ENCODE results near the gene KIF16B.

The KIF16B gene

DNA sequence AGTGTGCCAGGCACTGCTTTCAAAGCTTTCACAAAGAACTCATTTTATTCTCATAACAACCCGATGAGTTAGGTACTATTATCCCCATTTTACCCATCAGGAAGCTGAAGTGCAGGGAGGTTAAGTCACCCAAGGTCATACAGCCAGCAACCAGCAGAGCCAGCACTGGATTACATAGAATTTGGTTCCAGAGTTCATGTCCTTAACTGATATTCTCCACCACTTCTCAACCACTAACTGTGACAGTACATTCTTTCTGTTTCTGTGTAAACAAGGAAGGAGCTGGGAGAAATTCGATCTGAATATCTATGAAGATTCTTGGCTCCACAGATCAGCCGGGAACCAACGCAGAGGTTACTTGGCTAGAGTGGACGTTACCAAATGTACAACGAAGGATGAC is 98.0 kb downstream of the KIF16B start:
- peak overlapping the region; percentile 54 for H3K27ac ChIP-seq
- TF ChIP-seq, protein P1, sequence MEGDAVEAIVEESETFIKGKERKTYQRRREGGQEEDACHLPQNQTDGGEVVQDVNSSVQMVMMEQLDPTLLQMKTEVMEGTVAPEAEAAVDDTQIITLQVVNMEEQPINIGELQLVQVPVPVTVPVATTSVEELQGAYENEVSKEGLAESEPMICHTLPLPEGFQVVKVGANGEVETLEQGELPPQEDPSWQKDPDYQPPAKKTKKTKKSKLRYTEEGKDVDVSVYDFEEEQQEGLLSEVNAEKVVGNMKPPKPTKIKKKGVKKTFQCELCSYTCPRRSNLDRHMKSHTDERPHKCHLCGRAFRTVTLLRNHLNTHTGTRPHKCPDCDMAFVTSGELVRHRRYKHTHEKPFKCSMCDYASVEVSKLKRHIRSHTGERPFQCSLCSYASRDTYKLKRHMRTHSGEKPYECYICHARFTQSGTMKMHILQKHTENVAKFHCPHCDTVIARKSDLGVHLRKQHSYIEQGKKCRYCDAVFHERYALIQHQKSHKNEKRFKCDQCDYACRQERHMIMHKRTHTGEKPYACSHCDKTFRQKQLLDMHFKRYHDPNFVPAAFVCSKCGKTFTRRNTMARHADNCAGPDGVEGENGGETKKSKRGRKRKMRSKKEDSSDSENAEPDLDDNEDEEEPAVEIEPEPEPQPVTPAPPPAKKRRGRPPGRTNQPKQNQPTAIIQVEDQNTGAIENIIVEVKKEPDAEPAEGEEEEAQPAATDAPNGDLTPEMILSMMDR (conservative IDR thresholded peaks at IDR 0.05), result no peak

DNA sequence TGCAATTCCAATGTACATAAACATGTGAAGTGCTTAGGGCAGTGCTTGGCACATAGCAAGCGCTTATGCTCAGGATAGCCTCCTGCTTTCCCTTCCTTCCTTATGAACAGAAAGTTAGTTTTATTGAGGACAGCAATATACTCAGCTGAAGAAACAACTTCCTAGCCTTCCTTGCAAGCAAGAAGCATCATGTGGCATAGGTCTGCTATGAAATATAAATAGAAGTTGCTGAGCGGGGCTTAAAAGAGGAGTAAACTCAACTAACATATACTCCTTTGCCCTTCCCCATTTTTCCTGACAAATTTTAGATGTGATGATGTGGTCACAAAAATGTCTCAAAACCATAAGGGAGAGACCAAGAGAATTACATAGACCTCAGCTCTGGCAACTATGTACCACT is 98.9 kb downstream of the KIF16B start:
- peak overlapping the region; percentile 54 for H3K27ac ChIP-seq
- TF ChIP-seq, protein P1 (conservative IDR thresholded peaks at IDR 0.05), result no peak

- TF ChIP-seq, protein P1 (conservative IDR thresholded peaks at IDR 0.05), result no peak
- H3K27ac ChIP-seq, result no peak overlapping the region
Observed at GRCh38 chr20:16472045-16472872, 101.0 kb downstream of the KIF16B start.

- H3K27ac ChIP-seq, result no peak overlapping the region
- TF ChIP-seq, protein P1 (conservative IDR thresholded peaks at IDR 0.05), result no peak
Observed at GRCh38 chr20:16469395-16469905, 103.8 kb downstream of the KIF16B start.

DNA sequence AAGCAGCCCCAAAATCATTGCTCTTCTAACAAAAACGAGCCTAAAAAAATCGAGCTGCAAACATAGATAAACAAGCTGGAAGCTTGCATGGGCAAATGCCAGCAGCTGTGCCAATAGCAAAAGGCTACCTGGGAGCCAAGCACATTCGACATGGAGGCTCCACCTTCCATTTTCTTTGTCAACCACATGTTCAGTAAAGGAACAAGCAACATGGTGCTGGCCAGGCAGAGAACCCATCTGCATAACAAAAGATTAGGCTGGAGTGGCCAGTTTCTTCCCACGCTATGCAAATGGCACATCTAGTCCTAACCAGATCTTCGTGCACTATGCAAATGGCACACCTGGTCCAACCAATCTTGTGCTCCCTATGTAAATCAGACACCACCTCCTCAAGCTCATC is 110.5 kb downstream of the KIF16B start:
- TF ChIP-seq, protein P1 (conservative IDR thresholded peaks at IDR 0.05), result no peak
- H3K27ac ChIP-seq, result no peak overlapping the region

DNA sequence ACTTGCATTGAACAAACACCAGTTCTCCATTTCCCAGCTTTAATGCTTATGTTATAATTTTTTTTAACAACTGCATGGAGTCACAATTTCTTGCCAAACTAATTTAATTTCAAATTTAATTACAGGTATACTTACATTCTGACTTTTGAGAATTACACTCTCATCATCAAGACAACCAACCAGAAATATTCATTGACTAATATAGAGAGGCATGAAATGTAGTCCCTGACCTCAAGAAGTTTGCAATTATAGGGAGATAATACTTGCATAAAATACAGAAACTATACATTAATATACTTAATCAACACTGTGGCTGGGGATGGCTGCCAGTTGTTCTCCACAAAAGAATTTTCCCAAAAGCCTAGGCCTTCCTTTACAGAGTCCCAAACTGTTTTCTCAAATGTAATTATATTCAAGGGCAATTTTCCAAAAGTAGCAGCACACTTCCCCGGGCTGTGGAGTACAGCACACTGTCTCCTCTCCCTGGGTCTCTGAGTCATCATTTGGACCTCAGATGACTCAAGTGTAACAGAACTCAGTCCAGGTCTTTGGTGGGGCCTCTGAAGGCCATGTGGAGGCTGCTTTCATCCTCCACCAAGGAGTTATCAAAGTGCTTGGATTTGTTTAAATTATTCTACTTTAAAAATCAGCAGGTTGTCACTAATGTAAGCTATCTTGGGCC is 114.1 kb downstream of the KIF16B start:
- TF ChIP-seq, protein P1 (conservative IDR thresholded peaks at IDR 0.05), result no peak
- no peak overlapping the region for H3K27ac ChIP-seq

DNA sequence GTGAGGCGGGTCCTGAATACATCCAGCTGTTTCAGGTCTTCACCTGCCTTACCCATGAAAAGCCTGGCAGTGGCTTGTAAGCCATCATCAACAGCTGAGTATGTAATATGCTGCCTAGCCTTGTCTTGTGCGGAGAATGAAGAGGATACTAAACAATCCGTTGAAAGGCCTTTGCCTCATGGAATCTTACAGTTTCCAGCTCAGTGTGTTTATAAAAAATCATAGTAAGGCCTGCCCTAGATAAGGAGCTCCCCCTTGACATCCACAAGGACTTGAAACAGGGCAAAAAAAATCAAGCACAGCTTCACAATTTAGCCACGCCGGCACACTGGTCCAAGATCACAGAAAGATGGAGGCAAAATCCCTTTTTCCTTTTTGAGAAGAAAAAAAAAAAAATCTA is 115.7 kb downstream of the KIF16B start:
- H3K27ac ChIP-seq, result no peak overlapping the region
- TF ChIP-seq, protein P1 (conservative IDR thresholded peaks at IDR 0.05), result no peak
